Stimulated activated naive CD8-positive, alpha-beta T cell treated with anti-CD3 and anti-CD28 coated beads, Interleukin-15, amount 100 ng/mL, for 72 hours (primary cell): Measurements from ENCODE around the gene PTK6.

Experiments
- ATAC-seq: fragments of 150-1000 bp; cut with Tn5 transposase; 2 replicates; pipeline ENCODE4 v1.10.0; 2021; ENCODE audit warnings: mild to moderate bottlenecking, moderate library complexity
- DNase-seq, 2 donors: peaks; one replicate each; pipeline ENCODE4 v3.0.0; 2021 to 2022
- H3K27ac Mint-ChIP-seq, 2 donors: one replicate each; pipeline ENCODE4 v1.8.0; 2022; ENCODE audit warnings: mild to moderate bottlenecking in 2 of 2, mixed read lengths in 2 of 2, moderate library complexity in 2 of 2
- H3K27me3 Mint-ChIP-seq: one replicate; pipeline ENCODE4 v1.8.0; 2022; ENCODE audit warnings: mixed read lengths
- H3K4me1 Mint-ChIP-seq: one replicate; pipeline ENCODE4 v1.8.0; 2022; ENCODE audit warnings: mild to moderate bottlenecking, mixed read lengths
- H3K4me3 Mint-ChIP-seq, 2 donors: one replicate each; pipeline ENCODE4 v1.8.0; 2022; ENCODE audit warnings: mild to moderate bottlenecking in 2 of 2, mixed read lengths in 2 of 2, moderate library complexity in 1 of 2
- H3K9me3 Mint-ChIP-seq, 2 donors: one replicate each; pipeline ENCODE4 v1.8.0; 2022; ENCODE audit warnings: mixed read lengths in 2 of 2

The PTK6 gene

GRCh38 chr20:63494084-63494419 is 43.1 kb downstream of the PTK6 start:
- no peak overlapping the region for H3K27ac Mint-ChIP-seq
- ATAC-seq, result no peak
- H3K4me3 Mint-ChIP-seq, result no peak overlapping the region
- no peak for DNase-seq
- peaks cover 62% of the 10 kb centered on the region for H3K27me3 Mint-ChIP-seq
- H3K9me3 Mint-ChIP-seq, result peaks cover 11 to 13% of the 10 kb centered on the region in 2 donors
- peaks cover 24% of the 10 kb centered on the region for H3K4me1 Mint-ChIP-seq

- peaks cover 67% of the 10 kb centered on the region for H3K27me3 Mint-ChIP-seq
- H3K27ac Mint-ChIP-seq, result no peak overlapping the region
- DNase-seq, result no peak
- no peak overlapping the region for H3K4me3 Mint-ChIP-seq
- ATAC-seq, result no peak
- H3K9me3 Mint-ChIP-seq, result peaks cover 11 to 13% of the 10 kb centered on the region in 2 donors
- peaks cover 24% of the 10 kb centered on the region for H3K4me1 Mint-ChIP-seq
These were observed 43.6 kb downstream of the PTK6 start for GRCh38 chr20:63493563-63494020.

- Mint-ChIP-seq H3K9me3 (peaks cover 11 to 13% of the 10 kb centered on the region in 2 donors), H3K4me3 (no peak overlapping the region), H3K27ac (no peak overlapping the region), H3K4me1 (peaks cover 21% of the 10 kb centered on the region), H3K27me3 (peaks cover 63% of the 10 kb centered on the region)
- ATAC-seq, result no peak
- DNase-seq, result no peak
These were observed 44.2 kb downstream of the PTK6 start for GRCh38 chr20:63492982-63493381.

GRCh38 chr20:63492518-63492917 is 44.7 kb downstream of the PTK6 start:
- no peak overlapping the region for H3K27ac Mint-ChIP-seq

GRCh38 chr20:63491635-63492230 is 45.4 kb downstream of the PTK6 start:
- DNase-seq (no peak), ATAC-seq (no peak)
- no peak overlapping the region for H3K27ac Mint-ChIP-seq
- peaks cover 11 to 13% of the 10 kb centered on the region in 2 donors for H3K9me3 Mint-ChIP-seq
- H3K27me3 Mint-ChIP-seq, result peaks cover 61% of the 10 kb centered on the region
- H3K4me3 Mint-ChIP-seq, result no peak overlapping the region
- H3K4me1 Mint-ChIP-seq, result peaks cover 8% of the 10 kb centered on the region

More at GRCh38 chr20:63492518-63492917, 44.7 kb downstream of the PTK6 start:
- H3K4me3 Mint-ChIP-seq, result no peak overlapping the region
- peaks cover 16% of the 10 kb centered on the region for H3K4me1 Mint-ChIP-seq
- peaks cover 11 to 13% of the 10 kb centered on the region in 2 donors for H3K9me3 Mint-ChIP-seq
- DNase-seq (no peak), ATAC-seq (no peak)
- H3K27me3 Mint-ChIP-seq, result peaks cover 62% of the 10 kb centered on the region

- ATAC-seq (no peak), DNase-seq (no peak)
- peaks cover 2% of the 10 kb centered on the region for H3K4me1 Mint-ChIP-seq
- peaks cover 58% of the 10 kb centered on the region for H3K27me3 Mint-ChIP-seq
- H3K27ac Mint-ChIP-seq, result no peak overlapping the region
- peaks cover 11 to 13% of the 10 kb centered on the region in 2 donors for H3K9me3 Mint-ChIP-seq
- H3K4me3 Mint-ChIP-seq, result no peak overlapping the region
These were observed 46.1 kb downstream of the PTK6 start for GRCh38 chr20:63491078-63491477.

GRCh38 chr20:63490416-63490815 is 46.8 kb downstream of the PTK6 start:
- H3K4me3 Mint-ChIP-seq, result no peak overlapping the region
- ATAC-seq (no peak), DNase-seq (no peak)
- no peaks in the 10 kb centered on the region for H3K4me1 Mint-ChIP-seq
- H3K9me3 Mint-ChIP-seq, result peaks cover 11 to 13% of the 10 kb centered on the region in 2 donors
- H3K27me3 Mint-ChIP-seq, result peaks cover 58% of the 10 kb centered on the region
- no peak overlapping the region for H3K27ac Mint-ChIP-seq

GRCh38 chr20:63488315-63489251 is 48.6 kb downstream of the PTK6 start:
- Mint-ChIP-seq H3K9me3 (peaks cover 11 to 13% of the 10 kb centered on the region in 2 donors), H3K4me3 (no peak overlapping the region), H3K27me3 (peaks cover 72% of the 10 kb centered on the region), H3K27ac (no peak overlapping the region), H3K4me1 (no peaks in the 10 kb centered on the region)
- ATAC-seq (no peak), DNase-seq (no peak)

GRCh38 chr20:63487781-63488241 is 49.4 kb downstream of the PTK6 start:
- Mint-ChIP-seq H3K27me3 (peaks cover 80% of the 10 kb centered on the region), H3K27ac (no peak overlapping the region), H3K4me3 (no peak overlapping the region), H3K9me3 (peaks cover 11 to 13% of the 10 kb centered on the region in 2 donors), H3K4me1 (peaks cover 4% of the 10 kb centered on the region)
- no peak for ATAC-seq
- no peak for DNase-seq

GRCh38 chr20:63487116-63487764 is 49.9 kb downstream of the PTK6 start:
- no peak for ATAC-seq

GRCh38 chr20:63486300-63486855 is 50.8 kb downstream of the PTK6 start:
- peaks cover 0 to under 1% of the 10 kb centered on the region in 2 donors for H3K9me3 Mint-ChIP-seq
- DNase-seq, result no peak
- ATAC-seq, result no peak
- peaks cover 8% of the 10 kb centered on the region for H3K4me1 Mint-ChIP-seq
- peaks cover 91% of the 10 kb centered on the region for H3K27me3 Mint-ChIP-seq
- H3K4me3 Mint-ChIP-seq, result no peak overlapping the region
- no peak overlapping the region for H3K27ac Mint-ChIP-seq

More at GRCh38 chr20:63487116-63487764, 49.9 kb downstream of the PTK6 start:
- no peak for DNase-seq
- Mint-ChIP-seq H3K9me3 (peaks cover 6 to 9% of the 10 kb centered on the region in 2 donors), H3K4me1 (peaks cover 8% of the 10 kb centered on the region), H3K27me3 (peaks cover 86% of the 10 kb centered on the region), H3K27ac (peak overlapping the region in 1 of 2 donors; percentile 61), H3K4me3 (no peak overlapping the region)

- H3K27ac Mint-ChIP-seq, result peak overlapping the region in 1 of 2 donors; percentile 25
These were observed 52.3 kb downstream of the PTK6 start for GRCh38 chr20:63484651-63485403.

GRCh38 chr20:63484236-63484635 is 52.9 kb downstream of the PTK6 start:
- Mint-ChIP-seq H3K27me3 (peaks cover 91% of the 10 kb centered on the region), H3K27ac (peak overlapping the region in 1 of 2 donors; percentile 25), H3K4me3 (no peak overlapping the region), H3K9me3 (no peaks in the 10 kb centered on the region), H3K4me1 (peaks cover 8% of the 10 kb centered on the region)
- no peak for ATAC-seq
- DNase-seq, result no peak

More at GRCh38 chr20:63484651-63485403, 52.3 kb downstream of the PTK6 start:
- H3K4me3 Mint-ChIP-seq, result no peak overlapping the region
- DNase-seq, result no peak
- ATAC-seq, result no peak
- peaks cover 91% of the 10 kb centered on the region for H3K27me3 Mint-ChIP-seq
- peaks cover 8% of the 10 kb centered on the region for H3K4me1 Mint-ChIP-seq
- H3K9me3 Mint-ChIP-seq, result no peaks in the 10 kb centered on the region

GRCh38 chr20:63483834-63484233 is 53.3 kb downstream of the PTK6 start:
- Mint-ChIP-seq H3K27ac (no peak overlapping the region), H3K4me1 (peaks cover 8% of the 10 kb centered on the region), H3K4me3 (no peak overlapping the region), H3K27me3 (peaks cover 91% of the 10 kb centered on the region), H3K9me3 (no peaks in the 10 kb centered on the region)
- ATAC-seq (peak; percentile 27), DNase-seq (no peak)
